ENCODE measurements around the gene SESN1.
"Not testable (repeated sequence)": the region's sequence is repeated elsewhere in the genome, so short reads cannot be mapped to it uniquely, and the experiment has no call there.

Gene SESN1

GRCh38 chr6:109093732-109094415 is 772 bp downstream of the SESN1 start:
- no peak for DNase-seq (ENCODE audit: extremely low read depth, low read depth)
- H3K4me3 ChIP-seq (replicated peaks; ENCODE audit: low read depth, low read length), result peak overlapping the region; percentile 88
- TF ChIP-seq, protein P1, sequence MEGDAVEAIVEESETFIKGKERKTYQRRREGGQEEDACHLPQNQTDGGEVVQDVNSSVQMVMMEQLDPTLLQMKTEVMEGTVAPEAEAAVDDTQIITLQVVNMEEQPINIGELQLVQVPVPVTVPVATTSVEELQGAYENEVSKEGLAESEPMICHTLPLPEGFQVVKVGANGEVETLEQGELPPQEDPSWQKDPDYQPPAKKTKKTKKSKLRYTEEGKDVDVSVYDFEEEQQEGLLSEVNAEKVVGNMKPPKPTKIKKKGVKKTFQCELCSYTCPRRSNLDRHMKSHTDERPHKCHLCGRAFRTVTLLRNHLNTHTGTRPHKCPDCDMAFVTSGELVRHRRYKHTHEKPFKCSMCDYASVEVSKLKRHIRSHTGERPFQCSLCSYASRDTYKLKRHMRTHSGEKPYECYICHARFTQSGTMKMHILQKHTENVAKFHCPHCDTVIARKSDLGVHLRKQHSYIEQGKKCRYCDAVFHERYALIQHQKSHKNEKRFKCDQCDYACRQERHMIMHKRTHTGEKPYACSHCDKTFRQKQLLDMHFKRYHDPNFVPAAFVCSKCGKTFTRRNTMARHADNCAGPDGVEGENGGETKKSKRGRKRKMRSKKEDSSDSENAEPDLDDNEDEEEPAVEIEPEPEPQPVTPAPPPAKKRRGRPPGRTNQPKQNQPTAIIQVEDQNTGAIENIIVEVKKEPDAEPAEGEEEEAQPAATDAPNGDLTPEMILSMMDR (IDR thresholded peaks at IDR 0.05; ENCODE audit: low read depth, low read length, missing control alignments), result no peak

GRCh38 chr6:109092074-109092473 is 2.6 kb downstream of the SESN1 start:
- TF ChIP-seq, protein P1 (IDR thresholded peaks at IDR 0.05; ENCODE audit: low read depth, low read length, missing control alignments), result no peak
- DNase-seq (ENCODE audit: extremely low read depth, low read depth), result no peak
- peak overlapping the region; percentile 88; the same call in 1 of the 2 replicates for H3K4me3 ChIP-seq (replicated peaks; ENCODE audit: low read depth, low read length)

- no peak overlapping the region for H3K4me3 ChIP-seq (replicated peaks; ENCODE audit: low read depth, low read length)
- TF ChIP-seq, protein P1 (IDR thresholded peaks at IDR 0.05; ENCODE audit: low read depth, low read length, missing control alignments), result no peak
- no peak for DNase-seq (ENCODE audit: extremely low read depth, low read depth)
Measured at GRCh38 chr6:109091314-109092024, 3.2 kb downstream of the SESN1 start.

DNA sequence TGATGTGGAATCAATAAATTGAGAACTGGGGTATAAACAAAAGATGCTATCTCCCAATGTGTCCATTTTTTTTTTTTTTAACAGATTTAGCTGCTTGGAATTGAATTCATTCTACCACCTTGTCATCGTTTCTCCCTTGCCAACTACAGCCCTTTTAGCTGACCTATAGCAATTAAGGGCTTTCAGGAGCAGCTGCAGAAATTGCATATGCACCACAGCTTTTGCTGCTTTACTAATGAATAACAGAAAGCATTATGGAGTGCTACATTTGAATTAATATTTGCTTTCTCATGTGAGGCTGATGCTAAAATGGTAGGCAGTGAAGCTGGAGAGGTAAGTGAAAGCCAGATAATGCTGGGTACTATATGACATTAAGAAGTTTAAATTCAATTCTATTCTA is 5.7 kb downstream of the SESN1 start:
- no peak overlapping the region for H3K4me3 ChIP-seq (replicated peaks; ENCODE audit: low read depth, low read length)
- TF ChIP-seq, protein P1 (IDR thresholded peaks at IDR 0.05; ENCODE audit: low read depth, low read length, missing control alignments), result no peak
- no peak for DNase-seq (ENCODE audit: extremely low read depth, low read depth)

DNA sequence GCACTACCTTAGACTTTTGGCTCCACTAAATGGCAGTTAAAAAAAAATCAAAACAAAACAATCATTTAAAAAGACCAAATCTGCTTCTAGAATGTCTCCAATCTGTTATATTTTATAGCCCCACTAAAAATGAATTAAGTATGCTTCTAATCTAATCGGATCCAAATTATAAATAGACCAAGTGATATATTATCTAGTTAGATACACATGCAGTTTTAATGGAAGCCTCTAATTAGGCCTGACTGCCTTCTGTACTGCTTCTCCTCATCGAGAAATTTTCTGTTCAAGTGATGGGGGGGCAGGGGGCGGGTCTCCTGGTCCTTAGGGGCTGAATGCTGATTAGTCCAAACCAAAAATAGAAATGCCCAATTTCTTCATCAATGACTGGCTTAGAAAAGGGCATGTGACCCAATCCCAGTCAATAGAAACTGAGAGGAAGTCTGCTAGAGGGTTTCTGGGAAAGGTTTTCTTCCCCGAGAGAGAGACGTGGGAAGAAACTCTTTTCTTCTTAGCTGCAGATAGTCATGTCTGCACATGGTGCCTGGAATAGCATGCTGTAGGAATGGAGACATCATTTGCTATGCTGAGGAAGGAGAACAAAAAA is 6.9 kb downstream of the SESN1 start:
- TF ChIP-seq, protein P1 (IDR thresholded peaks at IDR 0.05; ENCODE audit: low read depth, low read length, missing control alignments), result no peak
- DNase-seq (ENCODE audit: extremely low read depth, low read depth), result no peak
- H3K4me3 ChIP-seq (replicated peaks; ENCODE audit: low read depth, low read length), result no peak overlapping the region

- H3K4me3 ChIP-seq (replicated peaks; ENCODE audit: low read depth, low read length); DNase-seq (ENCODE audit: extremely low read depth, low read depth): not testable (repeated sequence)
Measured at GRCh38 chr6:109084146-109084545, 10.5 kb downstream of the SESN1 start.

DNA sequence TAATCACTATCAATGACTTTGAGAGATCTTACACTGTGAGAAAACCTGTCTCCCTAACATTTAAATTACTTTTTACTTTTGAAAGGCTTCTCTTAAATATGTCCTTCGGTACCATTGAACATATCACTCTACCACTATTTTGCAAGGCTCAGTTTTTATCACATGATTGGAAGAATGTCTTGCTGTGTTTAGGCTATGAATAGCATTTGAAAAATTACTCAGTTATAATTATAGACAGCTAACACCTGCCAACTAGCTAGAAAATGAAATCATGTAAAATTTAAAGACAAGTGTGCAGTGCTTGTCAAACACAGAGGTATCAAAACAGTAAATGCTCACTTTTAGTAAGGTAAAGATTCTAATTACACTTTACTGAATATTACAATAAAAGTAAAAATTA is 11.0 kb downstream of the SESN1 start:
- TF ChIP-seq, protein P1 (IDR thresholded peaks at IDR 0.05; ENCODE audit: low read depth, low read length, missing control alignments), result no peak
- no peak overlapping the region for H3K4me3 ChIP-seq (replicated peaks; ENCODE audit: low read depth, low read length)
- DNase-seq (ENCODE audit: extremely low read depth, low read depth), result no peak
